ENCODE measurements around the gene ZIC5. TPM values are rescaled to one million over a fixed set of nuclear protein-coding genes. Genes with fewer than 3 reads are reported as not detected.

ZIC5 gene
- total and polyA plus RNA-seq, 2 donors (not counting 1 experiment from before 2014, with no cell fraction given) = not detected

DNA sequence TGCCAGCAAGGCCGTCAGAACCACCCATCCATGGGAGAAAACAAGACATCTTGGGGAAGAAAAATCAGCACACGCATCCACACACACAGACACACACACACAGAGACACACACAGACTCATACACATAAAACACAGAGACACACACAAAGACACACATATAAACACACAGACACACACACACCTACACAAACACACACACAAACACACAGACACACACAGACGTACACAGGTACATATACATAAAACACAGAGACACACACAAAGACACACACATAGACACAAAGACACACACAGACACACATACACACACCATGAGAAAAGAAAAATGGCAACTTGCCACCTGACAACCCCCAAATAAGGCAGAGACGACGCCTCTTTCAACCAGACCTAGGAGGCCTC, 40.6 kb downstream of the ZIC5 start:
- Histone ChIP-seq H2AFZ (ENCODE audit: low read length) (no peak overlapping the region), H3K4me2 (ENCODE audit: extremely low read depth, insufficient read depth, low read length) (no peak overlapping the region), H3K36me3 (ENCODE audit: control insufficient read depth, insufficient read depth, low read length) (no peaks in the 10 kb centered on the region), H3K27ac (ENCODE audit: insufficient read depth, low read length) (no peak overlapping the region), H3K9ac (ENCODE audit: insufficient read depth, low read length) (no peak overlapping the region), H3K9me3 (ENCODE audit: control insufficient read depth, insufficient read depth, low read depth, low read length) (no peaks in the 10 kb centered on the region), H3K79me2 (ENCODE audit: control insufficient read depth, insufficient read depth, low read length) (no peaks in the 10 kb centered on the region), H3K27me3 (ENCODE audit: control insufficient read depth, insufficient read depth, low read length) (no peaks in the 10 kb centered on the region), H3K4me1 (ENCODE audit: control insufficient read depth, extremely low read depth, insufficient read depth, low read length) (no peaks in the 10 kb centered on the region), H4K20me1 (ENCODE audit: control insufficient read depth, extremely low read depth, insufficient read depth, low read length) (no peaks in the 10 kb centered on the region), H3K4me3 (replicated peaks in 1 of 4; ENCODE audit: control extremely low read depth in 1 of 4, insufficient read depth in 1 of 4, low read depth in 3 of 4, low read length in 4 of 4) (no peak overlapping the region)
- DNase-seq (ENCODE audit: low read depth in 2 of 2) = no peak
- TF ChIP-seq EZH2 (IDR thresholded peaks at IDR 0.05; ENCODE audit: low read length, missing control alignments) = no peak
- no peak for TF ChIP-seq CTCF (conservative IDR thresholded peaks at IDR 0.05 in 1 of 2, IDR thresholded peaks at IDR 0.05 in 1 of 2; ENCODE audit: low read depth in 1 of 2, low read length in 2 of 2)

DNA sequence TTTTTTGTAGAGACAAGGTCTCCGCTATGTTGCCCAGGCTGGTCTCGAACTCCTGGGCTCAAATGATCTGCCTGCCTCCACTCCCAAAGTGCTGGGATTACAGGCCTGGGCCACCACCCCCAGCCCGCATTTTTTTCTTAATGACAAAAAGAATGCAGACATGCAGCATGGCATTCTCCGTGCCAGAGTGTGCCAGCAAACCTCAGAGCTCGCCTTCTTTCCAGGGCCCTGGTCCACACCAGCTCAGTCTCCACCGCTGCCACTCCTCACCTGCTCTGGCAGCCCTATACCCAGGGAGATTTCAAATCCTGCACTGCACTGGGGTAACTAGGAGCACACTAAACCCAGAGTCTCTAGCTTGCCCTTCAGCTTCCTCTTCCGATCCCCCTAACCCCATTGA, 41.7 kb downstream of the ZIC5 start:
- H4K20me1 ChIP-seq (ENCODE audit: control insufficient read depth, extremely low read depth, insufficient read depth, low read length) = no peaks in the 10 kb centered on the region
- no peak overlapping the region for H3K4me3 ChIP-seq (replicated peaks in 1 of 4; ENCODE audit: control extremely low read depth in 1 of 4, insufficient read depth in 1 of 4, low read depth in 3 of 4, low read length in 4 of 4)
- no peak overlapping the region for H3K9ac ChIP-seq (ENCODE audit: insufficient read depth, low read length)
- H3K9me3 ChIP-seq (ENCODE audit: control insufficient read depth, insufficient read depth, low read depth, low read length) = no peaks in the 10 kb centered on the region
- DNase-seq (ENCODE audit: low read depth in 2 of 2) = no peak
- TF ChIP-seq CTCF (conservative IDR thresholded peaks at IDR 0.05 in 1 of 2, IDR thresholded peaks at IDR 0.05 in 1 of 2; ENCODE audit: low read depth in 1 of 2, low read length in 2 of 2) (no peak), EZH2 (IDR thresholded peaks at IDR 0.05; ENCODE audit: low read length, missing control alignments) (no peak)
- no peaks in the 10 kb centered on the region for H3K27me3 ChIP-seq (ENCODE audit: control insufficient read depth, insufficient read depth, low read length)
- no peak overlapping the region for H3K4me2 ChIP-seq (ENCODE audit: extremely low read depth, insufficient read depth, low read length)
- H2AFZ ChIP-seq (ENCODE audit: low read length) = no peak overlapping the region
- H3K4me1 ChIP-seq (ENCODE audit: control insufficient read depth, extremely low read depth, insufficient read depth, low read length) = no peaks in the 10 kb centered on the region
- no peaks in the 10 kb centered on the region for H3K79me2 ChIP-seq (ENCODE audit: control insufficient read depth, insufficient read depth, low read length)
- no peak overlapping the region for H3K27ac ChIP-seq (ENCODE audit: insufficient read depth, low read length)
- no peaks in the 10 kb centered on the region for H3K36me3 ChIP-seq (ENCODE audit: control insufficient read depth, insufficient read depth, low read length)

DNA sequence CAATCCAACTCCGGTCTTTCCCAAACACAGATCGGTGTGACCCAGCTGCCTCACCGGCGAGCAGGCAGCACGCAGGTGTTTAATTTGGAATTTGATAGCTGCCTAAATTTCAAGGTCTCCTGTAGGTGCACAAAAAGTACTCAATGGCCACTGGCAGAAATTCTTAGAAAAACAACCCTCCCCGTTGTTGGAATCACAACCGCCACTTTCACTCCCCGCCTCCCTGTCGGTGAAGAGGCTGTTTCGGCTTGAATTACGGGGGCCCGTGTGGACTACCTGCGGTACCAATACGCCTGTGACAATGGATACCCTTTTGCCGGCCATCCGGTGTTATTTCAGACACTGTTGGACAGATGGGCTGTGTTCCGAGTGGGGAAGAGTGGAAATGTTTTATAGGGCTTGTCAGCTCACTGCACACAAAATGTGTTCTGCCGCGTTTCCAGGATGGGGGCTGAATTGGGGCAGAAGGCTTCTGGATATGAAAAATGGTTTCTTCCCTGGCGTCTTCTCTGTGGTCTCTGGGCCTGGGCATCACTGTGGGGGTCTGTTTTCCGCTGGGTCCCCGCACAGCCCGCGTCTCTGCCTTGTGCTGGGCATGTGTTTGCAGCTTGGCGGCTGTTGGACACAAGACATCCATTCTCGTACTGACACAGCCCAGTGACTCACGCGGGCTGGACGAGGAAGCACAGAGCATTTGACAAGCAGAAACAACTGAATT, 45.4 kb downstream of the ZIC5 start:
- Histone ChIP-seq H3K4me2 (ENCODE audit: extremely low read depth, insufficient read depth, low read length) (no peak overlapping the region), H3K27ac (ENCODE audit: insufficient read depth, low read length) (no peak overlapping the region), H3K9me3 (ENCODE audit: control insufficient read depth, insufficient read depth, low read depth, low read length) (no peaks in the 10 kb centered on the region), H2AFZ (ENCODE audit: low read length) (no peak overlapping the region), H4K20me1 (ENCODE audit: control insufficient read depth, extremely low read depth, insufficient read depth, low read length) (no peaks in the 10 kb centered on the region), H3K4me3 (replicated peaks in 1 of 4; ENCODE audit: control extremely low read depth in 1 of 4, insufficient read depth in 1 of 4, low read depth in 3 of 4, low read length in 4 of 4) (no peak overlapping the region), H3K4me1 (ENCODE audit: control insufficient read depth, extremely low read depth, insufficient read depth, low read length) (no peaks in the 10 kb centered on the region), H3K79me2 (ENCODE audit: control insufficient read depth, insufficient read depth, low read length) (no peaks in the 10 kb centered on the region), H3K27me3 (ENCODE audit: control insufficient read depth, insufficient read depth, low read length) (no peaks in the 10 kb centered on the region), H3K9ac (ENCODE audit: insufficient read depth, low read length) (no peak overlapping the region), H3K36me3 (ENCODE audit: control insufficient read depth, insufficient read depth, low read length) (no peaks in the 10 kb centered on the region)
- peak; percentile 14 to 34 for DNase-seq (ENCODE audit: low read depth in 2 of 2)
- TF ChIP-seq EZH2 (IDR thresholded peaks at IDR 0.05; ENCODE audit: low read length, missing control alignments) (no peak), CTCF (conservative IDR thresholded peaks at IDR 0.05 in 1 of 2, IDR thresholded peaks at IDR 0.05 in 1 of 2; ENCODE audit: low read depth in 1 of 2, low read length in 2 of 2) (no peak)
